Kidney glomerular epithelial cell (primary cell): Measurements from ENCODE around the gene POU2AF1.

Source experiments
- DNase-seq: peaks from one replicate; lab custom pipeline; 2025; lab: John Stamatoyannopoulos, UW

The POU2AF1 gene

GRCh38 chr11:111360150-111361043, 18.7 kb downstream of the POU2AF1 start:
- DNase-seq, result no peak

- DNase-seq, result no peak
Measured at GRCh38 chr11:111359223-111360149, 19.6 kb downstream of the POU2AF1 start.

- no peak for DNase-seq
Measured at GRCh38 chr11:111358038-111359001, 20.8 kb downstream of the POU2AF1 start.

DNA sequence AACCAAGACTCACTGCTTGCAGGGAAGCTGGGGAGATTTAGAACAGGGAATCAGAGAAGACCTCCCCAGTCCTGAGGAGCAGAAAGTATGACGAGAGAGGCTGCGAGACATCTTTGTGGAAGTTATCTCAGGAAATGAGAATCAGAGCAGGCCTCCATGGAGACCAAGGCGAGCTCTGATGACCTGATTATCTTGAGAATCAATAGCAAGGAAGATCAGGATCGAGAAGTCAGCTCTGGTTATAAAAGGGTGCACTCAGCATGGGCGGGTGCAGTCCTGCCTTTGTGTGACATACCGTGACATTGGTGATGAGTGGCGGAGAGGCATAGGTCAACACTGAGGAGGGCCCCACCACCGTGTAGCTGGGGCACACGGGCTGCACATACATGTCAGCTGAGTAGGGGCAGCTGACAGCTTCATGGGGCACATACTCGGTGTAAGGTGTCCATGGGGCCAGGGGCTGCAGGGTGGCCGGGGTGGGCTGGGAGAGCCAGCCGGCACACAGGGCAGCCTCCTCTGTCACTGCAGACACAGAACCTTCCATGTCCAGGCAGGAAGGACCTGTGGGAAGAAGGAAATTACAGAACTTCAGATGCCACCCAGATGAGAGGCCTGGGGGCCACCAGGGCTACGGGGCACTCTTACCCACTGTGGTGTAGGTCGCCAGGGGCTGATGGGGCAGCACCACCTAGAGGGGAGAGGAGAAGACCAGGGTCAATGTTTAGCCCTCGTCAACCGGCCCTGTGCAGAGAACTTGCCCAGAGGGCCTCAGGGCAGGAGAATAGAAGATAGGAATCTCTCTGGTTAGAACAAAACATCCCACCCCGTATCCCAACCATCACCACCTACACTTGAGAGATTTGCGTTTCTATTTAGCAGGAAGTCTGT, 21.7 kb downstream of the POU2AF1 start:
- DNase-seq, result no peak

GRCh38 chr11:111356660-111357048, 22.4 kb downstream of the POU2AF1 start:
- no peak for DNase-seq

DNA sequence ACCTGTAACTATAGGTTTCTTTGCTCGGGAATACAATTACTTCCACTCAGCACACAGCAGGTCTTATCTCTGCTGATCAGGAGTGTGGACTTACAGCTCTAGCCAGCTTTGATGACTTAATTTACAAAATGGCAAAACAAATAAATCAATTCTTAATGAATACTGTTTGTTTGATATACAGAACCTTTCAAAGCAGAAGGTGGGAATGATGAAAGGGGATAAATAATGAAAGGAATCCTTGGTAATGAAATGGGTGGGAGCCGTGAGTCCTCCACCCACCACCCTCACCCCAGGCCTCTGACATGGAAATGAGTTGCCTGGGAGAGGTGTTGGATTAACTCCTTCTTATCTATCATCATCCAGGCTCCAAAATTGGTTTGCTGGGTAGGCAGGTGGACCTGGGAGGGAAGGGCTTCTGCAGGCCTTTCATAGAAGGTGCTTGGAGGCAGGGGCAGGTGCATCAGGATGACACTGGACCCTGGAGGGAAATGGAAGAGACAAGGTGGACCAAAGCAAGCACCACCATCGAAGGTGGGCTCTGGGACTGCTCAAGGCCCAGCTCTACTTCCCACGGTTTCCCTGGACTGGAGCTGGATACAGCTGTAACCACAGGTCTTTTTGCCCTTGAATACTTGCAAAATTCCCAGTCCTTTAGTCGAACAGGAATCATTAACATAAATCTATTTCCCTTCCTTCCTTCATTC, 23.0 kb downstream of the POU2AF1 start:
- no peak for DNase-seq

DNA sequence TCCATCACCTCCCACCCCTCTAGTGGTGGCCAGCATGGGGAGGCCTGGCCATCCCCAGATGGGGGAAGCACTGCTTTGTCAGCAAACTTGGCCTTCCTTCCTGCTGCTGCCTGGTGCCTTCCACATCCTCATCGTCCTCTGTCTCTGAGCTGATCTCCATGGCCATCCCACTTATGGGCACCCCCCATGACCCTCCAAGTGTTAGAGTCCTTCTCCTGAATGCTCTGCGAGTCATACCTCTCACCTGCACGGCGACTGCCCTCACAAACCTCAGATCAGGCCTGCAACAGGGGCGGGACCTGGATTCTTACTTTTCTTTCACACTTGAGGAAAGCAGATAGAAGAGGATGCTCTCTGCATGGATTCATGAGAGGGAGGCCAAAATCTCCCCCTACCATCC, 24.0 kb downstream of the POU2AF1 start:
- no peak for DNase-seq

GRCh38 chr11:111354601-111354891, 24.5 kb downstream of the POU2AF1 start:
- DNase-seq, result no peak

DNA sequence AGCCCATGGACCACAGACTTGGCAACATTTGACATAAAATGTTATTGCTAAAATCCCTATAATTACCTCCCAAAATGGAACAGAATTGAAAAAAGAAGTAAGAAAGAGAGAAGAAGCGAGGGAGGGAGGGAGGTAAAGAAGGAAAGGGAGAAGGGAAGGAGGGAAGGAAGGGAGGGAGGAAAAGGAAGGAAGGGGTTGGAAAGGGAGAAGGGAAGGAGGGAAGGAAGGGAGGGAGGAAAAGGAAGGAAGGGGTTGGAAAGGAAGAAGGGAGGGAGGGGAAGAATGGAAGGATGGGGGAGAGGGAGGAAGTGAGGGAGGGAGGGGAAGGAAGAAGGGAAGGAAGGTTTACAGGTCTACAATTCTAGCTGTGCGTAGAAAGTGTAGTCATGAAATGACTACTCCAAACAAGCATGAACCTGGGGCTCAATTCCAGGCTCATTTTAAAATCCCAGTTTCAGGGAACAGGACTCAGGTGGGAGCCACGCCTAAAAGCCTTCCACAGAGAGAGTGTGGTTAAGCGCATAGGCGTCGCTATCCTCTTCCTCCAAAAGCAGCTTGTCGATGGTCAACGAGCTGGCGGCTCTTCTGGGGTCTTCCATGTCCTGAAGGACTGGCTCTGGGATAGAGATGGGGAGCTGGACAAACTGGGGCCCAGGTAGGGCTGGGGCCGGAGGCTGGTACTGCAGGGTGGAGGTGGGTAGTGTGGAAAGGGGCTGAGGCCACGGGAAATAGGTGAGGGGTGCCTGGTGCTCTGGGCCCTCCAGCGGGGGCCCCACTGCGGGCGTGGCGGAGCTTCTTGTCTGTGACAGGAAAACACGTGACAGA, 25.1 kb downstream of the POU2AF1 start:
- DNase-seq, result no peak

- DNase-seq, result no peak
Measured at GRCh38 chr11:111352935-111353710, 26.0 kb downstream of the POU2AF1 start.

GRCh38 chr11:111352231-111352746, 26.8 kb downstream of the POU2AF1 start:
- DNase-seq, result no peak

- DNase-seq, result no peak
Measured at GRCh38 chr11:111351374-111352055, 27.6 kb downstream of the POU2AF1 start.

DNA sequence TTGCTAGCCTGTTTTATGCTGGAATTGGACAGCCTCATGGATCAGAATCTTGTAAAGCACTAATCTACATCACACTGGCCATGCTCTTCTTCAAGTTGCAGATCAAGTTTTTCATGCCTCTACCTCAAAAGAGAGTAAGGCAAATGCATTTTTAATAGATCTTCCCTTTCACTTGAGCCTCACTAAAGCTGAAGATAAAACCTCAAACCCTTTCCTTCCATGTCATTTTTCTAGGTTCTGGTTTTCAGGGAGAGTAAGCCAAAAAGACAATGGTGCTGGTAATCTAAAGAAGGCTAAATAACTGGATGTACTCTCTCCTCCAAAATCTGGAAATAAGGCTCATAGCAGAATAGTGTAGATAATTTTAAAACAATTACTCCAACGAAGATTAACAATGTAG, 28.3 kb downstream of the POU2AF1 start:
- DNase-seq, result no peak

- no peak for DNase-seq
Measured at GRCh38 chr11:111349191-111349695, 29.8 kb downstream of the POU2AF1 start.

DNA sequence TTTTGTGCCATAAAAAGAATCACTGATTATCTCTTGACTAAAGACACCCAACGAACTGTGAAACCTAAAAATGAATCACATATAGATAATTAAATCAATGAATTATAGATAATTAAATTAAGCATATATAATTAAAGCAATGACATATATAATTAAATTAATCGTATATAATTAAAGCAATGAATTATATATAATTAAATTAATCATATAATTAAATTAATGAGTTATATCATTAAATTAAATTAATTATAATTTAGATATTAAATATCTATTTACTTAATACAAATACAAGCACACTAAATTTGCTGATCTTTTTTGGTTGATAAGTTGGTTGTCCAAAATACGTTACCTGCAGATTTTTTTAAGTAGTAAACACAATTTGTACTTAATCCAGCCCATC, 30.9 kb downstream of the POU2AF1 start:
- DNase-seq, result no peak

GRCh38 chr11:111347723-111348115, 31.4 kb downstream of the POU2AF1 start:
- DNase-seq, result no peak

GRCh38 chr11:111347002-111347722, 31.9 kb downstream of the POU2AF1 start:
- no peak for DNase-seq
